HG03108 (cell line): ENCODE data around the gene WIPI1.
A peak's percentile ranks its signal among the peaks of the same experiment; 100 is the strongest.
"Not testable (repeated sequence)": the region's sequence is repeated elsewhere in the genome, so short reads cannot be mapped to it uniquely, and the experiment has no call there.

Experiments used
- ATAC-seq: cut with Tn5 transposase; IDR thresholded peaks from one replicate; pipeline ENCODE4 v1.9.1; 2021; ENCODE audit warnings: moderate library complexity; ENCODE audit not compliant: unreplicated experiment

Gene WIPI1

GRCh38 chr17:68457168-68457538 is at the start of gene WIPI1:
WIPI1 (minus strand) TSS chr17:68457496; CDS start chr17:68457421, 75 bp downstream.
- ATAC-seq: peak; percentile 11

- no peak for ATAC-seq
Measured at GRCh38 chr17:68505951-68506350, 48.7 kb upstream of the WIPI1 start.

GRCh38 chr17:68501074-68501473 is 43.8 kb upstream of the WIPI1 start:
- ATAC-seq: no peak

- no peak for ATAC-seq
Measured at GRCh38 chr17:68499587-68499986, 42.3 kb upstream of the WIPI1 start.

GRCh38 chr17:68498479-68499326 is 41.4 kb upstream of the WIPI1 start:
- peak; percentile 13 for ATAC-seq

GRCh38 chr17:68497885-68498319 is 40.6 kb upstream of the WIPI1 start:
- ATAC-seq: peak; percentile 95

- ATAC-seq: no peak
Measured at GRCh38 chr17:68495081-68495480, 37.8 kb upstream of the WIPI1 start.

- not testable (repeated sequence) for ATAC-seq
Measured at GRCh38 chr17:68492394-68493054, 35.2 kb upstream of the WIPI1 start.

GRCh38 chr17:68491381-68492231 is 34.3 kb upstream of the WIPI1 start:
- no peak for ATAC-seq

GRCh38 chr17:68489919-68490318 is 32.6 kb upstream of the WIPI1 start:
- ATAC-seq: no peak

GRCh38 chr17:68484458-68484857 is 27.2 kb upstream of the WIPI1 start:
- no peak for ATAC-seq

- no peak for ATAC-seq
Measured at GRCh38 chr17:68482576-68483041, 25.3 kb upstream of the WIPI1 start.

GRCh38 chr17:68480885-68481284 is 23.6 kb upstream of the WIPI1 start:
- ATAC-seq: no peak

GRCh38 chr17:68470961-68471360 is 13.7 kb upstream of the WIPI1 start:
- no peak for ATAC-seq

GRCh38 chr17:68468788-68469187 is 11.5 kb upstream of the WIPI1 start:
- no peak for ATAC-seq

GRCh38 chr17:68468334-68468733 is 11.0 kb upstream of the WIPI1 start:
- ATAC-seq: no peak

GRCh38 chr17:68463211-68464019 is 6.1 kb upstream of the WIPI1 start:
- no peak for ATAC-seq

GRCh38 chr17:68462381-68463210 is 5.3 kb upstream of the WIPI1 start:
- ATAC-seq: peak; percentile 35

GRCh38 chr17:68461589-68461988 is 4.3 kb upstream of the WIPI1 start:
- no peak for ATAC-seq
